Medulla oblongata (tissue), 1 donor: ENCODE measurements around the gene SKAP2.

Source experiments
- DNase-seq: peaks from one replicate; pipeline ENCODE4 v3.0.0-alpha.2; 2015; ENCODE audit errors: extremely low spot score

Gene SKAP2

DNA sequence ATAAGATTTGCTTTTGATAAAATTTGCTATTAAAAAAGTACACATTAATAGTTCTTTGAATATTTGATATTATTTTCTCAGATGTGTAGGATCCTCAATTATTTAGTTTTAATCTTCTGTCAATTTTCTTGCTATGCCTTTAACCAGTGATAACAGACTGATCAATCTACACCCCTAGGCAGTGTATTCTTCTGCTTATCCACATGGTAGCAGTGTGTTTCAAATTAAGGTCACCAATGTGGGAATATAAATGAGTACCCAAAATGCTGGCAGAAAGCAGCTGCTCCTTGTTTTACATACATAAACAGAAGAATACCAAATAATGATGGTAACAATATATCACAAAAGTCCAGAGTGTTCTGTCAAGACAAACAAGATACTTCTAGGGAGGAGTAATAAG, 87.0 kb downstream of the SKAP2 start:
- no peak for DNase-seq

DNA sequence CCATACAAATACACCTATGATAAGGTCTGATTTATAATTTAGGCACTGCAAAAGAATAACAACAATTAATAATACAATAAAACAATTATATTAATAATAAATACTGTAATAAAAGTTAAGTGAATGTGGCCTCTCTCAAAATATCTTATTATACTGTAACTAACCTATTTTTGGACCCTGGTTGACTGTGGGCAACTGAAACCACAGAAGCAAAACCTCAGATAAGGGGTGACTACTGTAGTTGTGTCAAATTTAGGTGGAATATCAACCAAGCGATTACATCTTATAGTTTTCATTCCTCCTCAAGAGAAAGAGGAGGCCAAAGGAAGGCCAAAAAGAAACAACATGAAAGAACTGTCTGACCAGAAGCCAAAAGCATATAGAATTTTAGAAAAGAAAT, 103.9 kb downstream of the SKAP2 start:
- DNase-seq: no peak

- DNase-seq: no peak
Observed at GRCh38 chr7:26759108-26759507, 105.3 kb downstream of the SKAP2 start.

DNA sequence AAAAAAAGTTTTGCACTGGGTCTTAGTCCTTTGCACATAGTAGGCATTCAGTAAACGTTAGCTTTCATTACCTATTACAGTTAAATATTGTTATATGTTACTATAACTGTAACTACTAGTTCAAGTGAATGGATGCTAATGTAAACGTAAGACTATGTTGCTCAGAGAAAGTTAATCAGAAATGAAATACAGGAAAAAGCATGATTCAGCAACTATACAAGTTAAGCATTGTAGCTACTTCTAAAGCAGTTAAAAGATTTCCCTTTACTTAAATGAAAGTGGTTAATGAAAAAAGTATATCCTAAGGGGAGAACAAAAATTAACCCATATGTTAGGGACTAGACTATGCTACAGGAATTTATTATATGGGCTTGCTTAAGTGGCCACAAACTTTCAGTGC, 121.2 kb downstream of the SKAP2 start:
- DNase-seq: no peak

GRCh38 chr7:26735976-26736600, 128.3 kb downstream of the SKAP2 start:
- no peak for DNase-seq

DNA sequence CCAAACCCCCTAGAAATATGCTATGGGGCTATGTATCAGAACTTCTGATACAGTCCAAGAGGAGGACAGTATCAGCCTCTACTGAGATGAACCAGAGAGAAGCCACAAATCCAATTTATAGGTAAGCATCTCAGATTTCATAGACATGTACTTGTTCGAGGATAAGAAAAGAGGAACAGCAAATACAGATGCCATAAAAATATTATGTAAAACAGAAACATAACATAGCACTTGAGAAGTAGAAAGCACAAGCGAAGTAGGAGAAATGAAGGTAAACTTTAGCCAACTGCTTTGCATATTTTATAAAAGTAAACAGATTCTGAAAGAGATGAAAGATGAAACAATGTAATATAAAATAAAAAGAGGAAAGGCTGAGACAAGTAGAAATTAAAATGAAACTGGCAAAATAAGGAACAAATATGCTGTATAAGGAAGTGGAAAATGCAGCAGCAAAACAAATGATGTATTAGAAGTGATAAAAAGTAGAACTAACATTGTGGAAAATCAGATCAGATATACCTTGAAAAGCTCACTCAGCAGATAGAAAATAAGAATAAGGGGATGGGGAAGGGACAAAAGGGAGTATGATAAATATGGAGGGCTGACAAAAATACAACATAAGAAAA, 135.1 kb downstream of the SKAP2 start:
- DNase-seq: no peak

GRCh38 chr7:26726051-26726450, 138.3 kb downstream of the SKAP2 start:
- DNase-seq: no peak

- DNase-seq: no peak
Observed at GRCh38 chr7:26724795-26725194, 139.6 kb downstream of the SKAP2 start.

- DNase-seq: no peak
Observed at GRCh38 chr7:26723129-26723528, 141.3 kb downstream of the SKAP2 start.

- DNase-seq: no peak
Observed at GRCh38 chr7:26721450-26721849, 142.9 kb downstream of the SKAP2 start.

DNA sequence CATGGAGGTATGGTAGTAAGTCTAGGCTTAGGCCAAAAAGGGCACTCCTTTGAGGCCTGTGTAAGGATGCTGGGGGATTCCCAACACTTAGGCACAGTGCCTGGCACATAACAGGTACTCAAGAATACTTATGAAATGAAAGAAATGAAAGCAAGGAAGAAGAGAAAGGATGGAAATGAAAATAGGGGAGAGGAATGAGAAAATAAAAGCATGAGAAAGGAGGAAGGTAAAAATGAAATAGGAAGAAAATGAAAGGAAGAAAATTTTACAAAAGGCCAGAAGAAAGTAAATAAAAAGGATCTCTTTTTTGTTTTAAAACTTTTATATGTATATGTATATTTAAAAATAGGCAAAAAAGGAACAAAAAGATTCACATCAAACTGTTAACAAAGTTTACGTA, 146.3 kb downstream of the SKAP2 start:
- DNase-seq: no peak

- DNase-seq: no peak
Observed at GRCh38 chr7:26714438-26714837, 150.0 kb downstream of the SKAP2 start.

DNA sequence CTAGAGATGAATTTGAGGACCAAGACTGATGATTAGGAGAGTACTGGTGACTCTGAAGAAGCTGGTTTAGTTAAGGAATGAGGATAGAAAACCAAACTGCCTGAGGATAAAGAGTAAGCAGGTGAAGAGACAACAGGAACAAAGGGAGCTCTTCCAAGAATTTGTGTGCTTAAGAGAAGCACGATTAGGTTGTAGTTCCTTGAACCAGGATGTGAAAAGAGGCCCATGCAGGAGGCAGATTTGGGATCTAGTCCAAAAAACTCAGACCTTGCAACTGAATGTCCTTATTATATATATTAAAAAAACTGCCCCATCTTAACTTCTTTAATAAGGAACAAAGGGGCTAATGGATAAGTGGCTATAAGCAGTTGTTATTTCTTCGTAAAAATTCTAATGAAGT, 150.4 kb downstream of the SKAP2 start:
- no peak for DNase-seq

DNA sequence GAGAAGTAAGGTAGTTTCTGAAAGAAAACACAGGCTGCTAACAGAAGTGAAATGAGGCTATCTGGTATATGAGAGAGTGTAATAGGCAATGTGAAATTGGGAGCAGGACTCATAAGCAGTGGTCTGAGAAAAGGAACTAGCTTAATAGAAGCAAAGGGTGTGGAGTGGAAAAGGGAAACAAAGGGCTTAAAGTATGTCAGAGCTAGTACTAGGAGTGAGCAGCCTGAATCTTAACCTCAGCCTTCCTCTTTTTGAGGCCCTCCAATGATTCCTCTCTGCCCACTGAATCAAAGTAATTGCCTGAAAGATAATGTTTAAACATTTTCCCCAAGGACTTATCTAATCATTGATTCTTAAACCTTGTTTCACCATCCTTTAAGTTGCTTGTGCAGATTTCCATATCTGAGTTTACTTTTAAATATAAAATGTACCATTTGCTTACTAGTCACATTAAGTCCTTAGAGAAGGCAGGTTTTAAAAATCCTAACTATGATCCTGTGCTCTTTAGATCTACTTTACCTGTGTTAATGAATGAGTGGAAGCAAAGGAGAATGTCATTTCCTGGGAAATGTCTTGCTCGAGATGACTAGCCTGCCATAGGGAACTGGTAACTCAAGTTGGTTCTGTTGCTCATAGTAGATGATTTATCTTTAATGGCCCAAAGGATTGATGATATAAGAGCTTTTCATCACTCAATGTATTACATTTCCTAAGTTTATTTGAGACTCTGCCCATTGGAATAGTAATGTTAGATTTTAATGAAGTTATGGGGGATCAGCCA, 155.0 kb downstream of the SKAP2 start:
- peak; percentile 51 for DNase-seq

DNA sequence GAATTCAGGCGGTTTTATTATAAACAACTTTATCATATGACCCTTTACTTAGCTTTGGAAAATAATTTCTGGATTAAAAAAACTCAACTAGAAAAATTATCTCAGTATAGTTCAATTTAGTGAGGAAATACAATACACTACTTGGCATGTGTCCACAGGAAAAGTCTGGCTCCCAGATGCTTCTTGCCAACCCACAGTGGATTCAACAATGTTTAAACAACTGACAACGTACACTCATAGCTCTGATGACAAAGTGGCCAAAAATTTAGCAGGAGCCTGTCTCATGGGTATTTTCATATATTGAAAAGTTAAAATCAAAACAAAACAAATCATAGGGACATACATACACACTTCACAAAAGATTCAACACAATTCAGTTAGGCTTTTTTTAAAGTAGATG, 158.8 kb downstream of the SKAP2 start:
- DNase-seq: no peak

- DNase-seq: no peak
Observed at GRCh38 chr7:26704786-26705185, 159.6 kb downstream of the SKAP2 start.

- DNase-seq: no peak
Observed at GRCh38 chr7:26704036-26704435, 160.4 kb downstream of the SKAP2 start.

- DNase-seq: no peak
Observed at GRCh38 chr7:26700893-26701292, 163.5 kb downstream of the SKAP2 start.

DNA sequence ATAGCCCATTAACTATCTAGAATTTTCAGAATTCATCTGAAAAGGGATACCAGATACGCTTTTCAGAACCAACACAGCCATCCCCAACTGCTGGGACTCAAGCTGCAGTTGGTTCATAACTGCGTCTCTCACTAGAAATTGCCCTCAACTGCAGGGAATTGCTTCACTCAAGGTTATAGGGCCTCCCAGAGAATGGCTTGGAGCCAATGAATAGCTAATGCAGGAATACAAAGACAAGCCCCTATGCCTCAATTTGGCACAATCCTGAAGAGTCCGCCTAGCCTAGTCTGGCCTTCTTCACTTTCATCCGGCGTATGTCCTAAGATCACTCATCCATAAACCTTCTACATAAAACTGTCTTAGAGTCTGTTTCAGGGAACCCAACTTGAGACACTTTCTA, 164.0 kb downstream of the SKAP2 start:
- no peak for DNase-seq

GRCh38 chr7:26699766-26700165, 164.6 kb downstream of the SKAP2 start:
- no peak for DNase-seq

GRCh38 chr7:26698806-26699205, 165.6 kb downstream of the SKAP2 start:
- no peak for DNase-seq

- DNase-seq: no peak
Observed at GRCh38 chr7:26698194-26698593, 166.2 kb downstream of the SKAP2 start.

DNA sequence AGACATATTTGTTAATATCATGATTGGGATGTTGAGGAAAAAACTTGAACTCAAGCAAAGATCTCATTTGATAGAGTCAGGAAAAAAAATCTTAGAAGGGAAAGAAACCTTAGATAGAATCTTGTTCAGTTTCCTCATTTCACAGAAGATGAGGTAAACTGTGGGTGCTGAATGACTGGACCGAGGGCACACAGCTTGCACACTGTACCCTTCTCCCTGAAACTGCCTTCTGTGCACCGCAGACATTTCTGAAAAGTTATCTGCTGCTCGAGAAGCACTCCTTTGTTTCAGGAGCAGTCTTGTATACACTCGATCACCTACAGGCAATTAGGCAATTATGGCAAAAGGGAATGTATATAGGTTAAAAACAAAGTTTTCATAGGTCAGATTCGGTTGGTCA, 167.4 kb downstream of the SKAP2 start:
- no peak for DNase-seq
